Esophagus muscularis mucosa (tissue), 4 donors: Measurements from ENCODE around the gene RNFT2.

Experiments used
- EP300 ChIP-seq: sonication (generic); formaldehyde crosslinking; IDR thresholded peaks from one replicate; pipeline ENCODE4 v1.6.1; 2017; ENCODE audit warnings: antibody characterized with exemption
- POLR2A ChIP-seq: fragments of 450-650 bp; IDR thresholded peaks from one replicate; pipeline ENCODE4 v1.6.1; 2017; ENCODE audit warnings: antibody characterized with exemption, moderate library complexity, mild to moderate bottlenecking, low read depth
- POLR2AphosphoS5 ChIP-seq, 2 donors: sonication (generic); formaldehyde crosslinking; IDR thresholded peaks; one replicate each; pipeline ENCODE4 v1.6.1; 2017; ENCODE audit warnings: antibody characterized with exemption in 2 of 2
- TF ChIP-seq, protein P1 (sequence below), 3 experiments: fragments of 200-600 bp in 2 of 3; fragments of 450-650 bp in 1 of 3; sonication (generic) in 2 of 3; IDR thresholded peaks; one replicate each; pipeline ENCODE4 v1.5.1; 2017 to 2019; ENCODE audit warnings: antibody characterized with exemption in 3 of 3, mild to moderate bottlenecking in 2 of 3, moderate library complexity in 1 of 3

DNA sequence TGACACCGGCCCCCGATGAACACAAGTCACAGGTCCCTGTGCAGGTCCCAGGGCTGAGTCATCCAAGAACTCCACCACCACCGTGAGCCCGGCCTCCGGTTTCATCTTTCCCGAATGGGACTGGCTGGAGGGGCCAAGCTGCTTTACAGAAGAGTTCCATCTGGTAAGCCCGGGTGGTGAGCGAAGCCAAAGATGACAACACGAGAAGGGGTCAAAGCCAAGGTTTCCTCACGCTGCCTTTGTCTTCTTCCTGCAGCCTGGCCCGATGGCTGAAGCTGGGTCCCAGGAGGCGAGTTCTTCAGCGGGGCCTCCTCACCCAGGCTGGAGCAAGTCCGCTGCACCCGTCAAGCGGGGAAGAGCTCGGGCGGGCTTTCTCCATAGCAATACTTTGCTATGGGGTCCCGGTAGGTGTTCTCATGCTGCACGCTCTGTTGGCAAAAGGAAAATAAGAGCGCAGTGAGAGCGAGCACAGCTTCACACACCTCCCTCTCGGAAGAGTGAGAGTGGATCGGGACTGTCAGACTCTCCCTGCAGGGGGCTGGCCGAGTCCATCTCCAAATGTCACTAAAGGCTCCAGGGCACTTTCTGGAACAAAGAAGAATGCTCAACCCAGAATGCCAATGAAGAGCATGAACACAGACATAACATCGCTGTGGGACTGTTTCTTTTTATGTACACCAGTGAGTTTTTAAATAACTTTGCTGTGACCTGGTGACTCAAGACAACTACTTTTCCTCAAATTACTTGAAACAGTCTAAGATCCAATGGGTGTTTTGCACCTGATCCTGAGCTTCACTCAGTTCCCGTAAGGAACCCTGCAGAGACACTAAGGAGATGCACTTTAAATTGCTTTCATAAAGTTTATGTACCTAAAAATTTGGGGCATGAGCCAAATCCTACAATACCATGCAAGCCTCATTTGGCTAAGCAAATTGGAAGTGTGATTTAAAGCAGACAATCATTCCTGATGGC is 20.4 kb upstream of the RNFT2 start:
- TF ChIP-seq EP300 (no peak), POLR2A (no peak), POLR2AphosphoS5 (IDR thresholded peaks at IDR 0.05) (peak; percentile 29 to 34)
- TF ChIP-seq, protein P1, sequence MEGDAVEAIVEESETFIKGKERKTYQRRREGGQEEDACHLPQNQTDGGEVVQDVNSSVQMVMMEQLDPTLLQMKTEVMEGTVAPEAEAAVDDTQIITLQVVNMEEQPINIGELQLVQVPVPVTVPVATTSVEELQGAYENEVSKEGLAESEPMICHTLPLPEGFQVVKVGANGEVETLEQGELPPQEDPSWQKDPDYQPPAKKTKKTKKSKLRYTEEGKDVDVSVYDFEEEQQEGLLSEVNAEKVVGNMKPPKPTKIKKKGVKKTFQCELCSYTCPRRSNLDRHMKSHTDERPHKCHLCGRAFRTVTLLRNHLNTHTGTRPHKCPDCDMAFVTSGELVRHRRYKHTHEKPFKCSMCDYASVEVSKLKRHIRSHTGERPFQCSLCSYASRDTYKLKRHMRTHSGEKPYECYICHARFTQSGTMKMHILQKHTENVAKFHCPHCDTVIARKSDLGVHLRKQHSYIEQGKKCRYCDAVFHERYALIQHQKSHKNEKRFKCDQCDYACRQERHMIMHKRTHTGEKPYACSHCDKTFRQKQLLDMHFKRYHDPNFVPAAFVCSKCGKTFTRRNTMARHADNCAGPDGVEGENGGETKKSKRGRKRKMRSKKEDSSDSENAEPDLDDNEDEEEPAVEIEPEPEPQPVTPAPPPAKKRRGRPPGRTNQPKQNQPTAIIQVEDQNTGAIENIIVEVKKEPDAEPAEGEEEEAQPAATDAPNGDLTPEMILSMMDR (IDR thresholded peaks at IDR 0.05), result no peak
